NCI-H2227 (cell line): ENCODE measurements around the gene ZFP1.

Experiments used
- DNase-seq: peaks from one replicate; lab custom pipeline; 2025; ENCODE audit not compliant: unreplicated experiment; lab: John Stamatoyannopoulos, UW

ZFP1 gene

DNA sequence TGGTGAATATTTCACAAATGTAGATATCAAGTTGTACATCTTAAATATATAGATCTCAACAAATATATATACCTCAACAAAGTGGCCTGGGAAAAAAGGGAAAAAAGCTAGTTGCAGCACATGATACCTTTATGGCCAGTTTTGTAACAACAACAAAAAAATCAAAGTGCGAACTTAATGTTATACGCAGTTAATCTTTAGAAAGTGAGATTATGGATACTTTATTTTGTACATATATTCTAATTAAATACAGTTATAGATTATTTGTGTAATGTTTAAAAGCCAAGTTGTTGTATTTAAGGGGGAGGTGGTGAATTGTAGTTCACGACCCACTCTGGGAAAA, 385 bp upstream of the ZFP1 start:
- DNase-seq = no peak

DNA sequence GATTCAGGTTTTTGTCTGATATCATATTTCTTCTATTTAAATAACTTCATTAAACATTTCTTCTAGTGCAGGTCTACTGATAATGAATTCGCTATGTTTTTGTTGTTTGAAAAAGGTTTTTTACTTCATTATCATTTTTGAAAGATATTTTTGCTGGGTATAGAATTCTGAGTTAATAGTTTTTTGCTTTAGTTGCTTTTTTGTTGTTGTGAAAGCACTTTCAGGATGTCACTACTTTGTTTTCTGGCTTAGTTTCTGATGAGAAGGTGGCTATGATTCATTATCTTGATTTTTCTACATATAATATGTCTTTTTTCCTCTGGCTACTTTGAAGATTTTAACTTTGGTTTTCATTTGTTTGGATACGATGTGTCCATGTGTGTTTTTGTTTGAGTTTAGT, 3.5 kb downstream of the ZFP1 start:
- DNase-seq = no peak

DNA sequence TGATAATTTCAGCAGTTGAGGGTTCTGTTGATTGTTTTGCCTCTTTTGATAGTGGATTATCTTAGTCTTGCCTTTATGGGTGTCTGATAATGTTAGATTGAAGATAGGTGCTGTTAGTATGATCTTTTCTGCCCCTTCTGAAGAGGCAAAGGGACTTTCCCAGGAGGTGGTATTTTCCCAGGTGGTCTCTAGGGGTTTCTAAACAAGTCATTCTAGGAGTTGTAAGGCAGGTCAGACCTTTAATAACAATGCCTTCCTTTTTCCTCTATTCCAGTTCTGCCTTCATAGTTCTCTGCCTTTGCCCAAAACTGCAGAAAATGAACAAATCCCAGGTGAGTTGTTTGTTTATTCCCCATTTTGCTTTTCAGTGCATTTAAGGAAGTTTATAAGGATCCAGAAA, 4.3 kb downstream of the ZFP1 start:
- no peak for DNase-seq

DNA sequence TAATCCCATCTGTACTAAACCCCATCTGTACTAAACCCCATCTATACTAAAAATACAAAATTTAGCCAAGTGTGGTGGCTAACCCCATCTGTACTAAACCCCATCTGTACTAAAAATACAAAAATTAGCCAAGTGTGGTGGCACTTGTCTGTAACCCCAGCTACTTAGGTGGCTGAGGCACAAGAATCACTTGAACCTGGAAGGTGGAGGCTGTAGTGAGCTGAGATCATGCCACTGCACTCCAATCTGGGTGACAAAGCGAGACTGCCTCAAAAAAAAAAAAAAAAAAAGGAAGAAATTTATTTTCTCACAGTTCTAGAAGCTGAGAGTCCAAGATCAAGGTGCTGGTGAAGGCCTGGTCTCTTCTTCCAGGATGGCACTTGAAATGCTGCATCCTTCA, 12.1 kb downstream of the ZFP1 start:
- no peak for DNase-seq

DNA sequence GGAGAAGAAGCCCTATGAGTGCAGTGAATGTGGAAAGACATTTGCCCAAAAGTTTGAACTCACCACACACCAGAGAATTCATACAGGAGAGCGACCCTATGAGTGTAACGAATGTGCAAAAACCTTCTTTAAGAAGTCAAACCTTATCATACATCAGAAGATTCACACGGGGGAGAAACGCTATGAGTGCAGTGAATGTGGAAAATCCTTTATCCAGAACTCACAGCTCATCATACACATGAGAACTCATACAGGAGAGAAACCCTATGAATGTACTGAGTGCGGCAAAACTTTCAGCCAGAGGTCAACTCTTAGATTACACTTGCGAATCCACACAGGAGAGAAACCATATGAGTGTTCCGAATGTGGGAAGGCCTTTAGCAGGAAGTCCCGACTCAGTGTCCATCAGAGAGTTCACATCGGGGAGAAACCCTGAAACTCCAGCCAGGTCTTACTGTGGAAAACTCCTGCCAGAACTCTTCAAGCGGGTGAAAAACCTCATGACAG, 21.6 kb downstream of the ZFP1 start:
- DNase-seq = no peak

DNA sequence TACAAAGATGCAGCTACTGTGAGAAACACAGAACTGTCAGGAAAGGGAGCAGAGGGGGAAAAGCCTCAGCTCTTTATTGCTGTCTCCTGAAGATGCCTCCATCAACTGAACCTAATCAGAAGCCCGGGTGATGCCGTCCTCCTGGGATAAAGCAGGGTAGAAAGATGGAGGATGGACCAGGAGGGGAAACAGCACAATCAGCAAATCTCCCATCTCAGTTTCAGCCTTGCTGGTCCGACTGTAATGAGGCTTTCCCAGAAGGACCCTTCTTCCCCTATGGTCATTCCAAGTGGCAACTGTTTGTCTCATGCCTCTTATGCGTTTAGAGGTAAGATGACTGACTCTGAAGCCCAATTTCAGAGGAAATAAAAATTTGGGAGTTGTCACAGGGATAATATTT, 24.3 kb downstream of the ZFP1 start:
- DNase-seq = no peak

DNA sequence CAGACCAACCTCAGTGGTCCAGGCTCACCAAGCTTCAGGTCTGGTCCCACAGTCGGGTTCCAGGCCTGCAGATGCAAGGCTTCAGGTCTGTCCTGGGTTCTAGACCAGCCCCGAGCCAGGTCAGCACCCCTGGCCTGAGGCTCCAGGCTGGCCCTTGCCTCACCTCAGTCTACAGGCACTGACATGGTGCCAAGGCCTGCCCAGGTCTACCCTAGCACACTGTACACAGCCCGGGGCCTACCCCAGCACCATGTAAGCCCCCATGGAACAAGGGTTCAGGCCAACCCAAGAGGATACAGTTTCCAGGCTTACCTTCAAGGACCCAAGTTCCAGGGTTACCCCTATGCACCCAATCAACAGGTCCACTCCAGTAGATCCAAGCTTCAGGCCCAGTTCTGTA, 26.8 kb downstream of the ZFP1 start:
- DNase-seq = no peak

DNA sequence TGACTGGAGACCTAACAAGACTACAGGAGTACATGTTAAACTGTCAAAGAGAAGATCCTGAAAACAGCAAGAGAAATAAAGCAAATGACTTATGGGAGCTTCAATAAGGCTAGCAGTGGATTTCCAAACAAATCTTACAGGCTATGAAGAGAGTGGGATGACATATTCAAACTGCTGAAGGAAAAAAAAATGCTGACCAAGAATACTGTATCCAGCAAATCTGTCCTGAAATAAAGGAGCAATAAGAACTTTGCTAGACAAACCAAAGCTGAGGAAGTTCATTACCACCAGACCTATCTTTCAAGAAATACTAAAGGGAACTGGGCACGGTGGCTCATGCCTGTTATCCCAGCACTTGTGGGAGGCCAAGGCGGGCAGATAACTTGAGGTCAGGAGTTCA, 28.6 kb downstream of the ZFP1 start:
- no peak for DNase-seq

DNA sequence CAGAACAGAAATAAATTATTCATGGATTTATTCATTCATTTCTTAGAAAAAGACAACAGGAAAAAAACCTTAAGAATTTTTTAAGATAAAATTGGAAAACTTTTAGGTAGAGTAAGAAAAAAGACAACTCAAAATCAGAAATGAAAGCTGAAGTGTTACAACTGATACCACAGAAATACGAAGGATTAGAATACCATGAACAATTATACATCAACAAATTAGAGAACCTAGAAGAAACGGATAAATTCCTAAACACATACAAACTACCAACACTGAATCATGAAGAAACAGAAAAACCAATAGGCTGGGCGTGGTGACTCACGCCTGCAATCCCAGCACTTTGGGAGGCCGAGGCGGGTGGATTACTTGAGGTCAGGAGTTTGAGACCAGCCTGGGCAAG, 30.9 kb downstream of the ZFP1 start:
- DNase-seq = no peak

DNA sequence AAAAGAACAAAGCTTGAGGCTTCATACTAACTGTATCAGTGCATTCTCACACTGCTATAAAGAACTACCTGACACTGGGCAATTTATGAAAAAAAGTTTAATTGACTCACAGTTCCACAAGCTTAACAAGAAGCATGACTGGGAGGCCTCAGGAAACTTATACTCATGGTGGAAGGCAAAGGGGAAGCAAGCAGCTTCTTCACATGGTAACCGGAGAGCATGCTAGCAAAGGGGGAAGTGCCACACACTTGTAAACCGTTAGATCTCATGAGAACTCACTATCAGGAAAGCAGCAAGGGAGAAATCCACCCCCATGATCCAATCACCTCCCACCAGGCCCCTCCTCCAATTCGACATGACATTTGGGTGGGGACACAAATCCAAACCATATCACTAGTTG, 33.3 kb downstream of the ZFP1 start:
- DNase-seq = no peak

DNA sequence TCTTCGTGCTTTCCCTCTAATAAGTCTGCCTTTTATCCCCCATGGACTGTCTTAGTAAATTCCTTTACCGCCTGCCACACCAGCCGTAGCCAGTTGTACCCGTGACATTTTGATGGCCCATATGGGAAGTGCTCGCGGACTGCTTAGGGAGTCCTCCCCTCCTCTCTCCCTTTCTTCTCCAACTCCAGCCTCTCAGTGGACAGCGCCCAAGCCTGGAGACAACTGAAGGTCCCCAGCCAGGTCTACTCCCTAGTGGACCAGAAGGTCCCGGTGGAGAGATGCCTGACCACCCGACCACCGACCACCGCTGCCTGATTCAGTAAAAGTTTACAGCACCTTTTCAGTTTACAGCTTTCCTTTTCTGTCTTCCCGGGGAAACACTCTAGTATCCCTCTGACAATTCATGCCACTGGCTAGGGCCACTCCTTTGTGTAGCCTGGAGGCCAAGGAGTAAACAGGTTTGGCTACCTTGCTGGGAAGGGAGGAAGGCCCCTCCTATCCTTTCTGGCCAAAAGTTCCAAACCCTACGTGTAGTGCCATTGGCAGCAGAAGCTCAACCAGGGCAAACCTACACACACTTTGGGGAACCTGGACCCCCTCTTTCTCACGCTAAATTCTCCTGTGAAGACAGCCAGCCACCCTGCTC, 40.6 kb downstream of the ZFP1 start:
- no peak for DNase-seq

DNA sequence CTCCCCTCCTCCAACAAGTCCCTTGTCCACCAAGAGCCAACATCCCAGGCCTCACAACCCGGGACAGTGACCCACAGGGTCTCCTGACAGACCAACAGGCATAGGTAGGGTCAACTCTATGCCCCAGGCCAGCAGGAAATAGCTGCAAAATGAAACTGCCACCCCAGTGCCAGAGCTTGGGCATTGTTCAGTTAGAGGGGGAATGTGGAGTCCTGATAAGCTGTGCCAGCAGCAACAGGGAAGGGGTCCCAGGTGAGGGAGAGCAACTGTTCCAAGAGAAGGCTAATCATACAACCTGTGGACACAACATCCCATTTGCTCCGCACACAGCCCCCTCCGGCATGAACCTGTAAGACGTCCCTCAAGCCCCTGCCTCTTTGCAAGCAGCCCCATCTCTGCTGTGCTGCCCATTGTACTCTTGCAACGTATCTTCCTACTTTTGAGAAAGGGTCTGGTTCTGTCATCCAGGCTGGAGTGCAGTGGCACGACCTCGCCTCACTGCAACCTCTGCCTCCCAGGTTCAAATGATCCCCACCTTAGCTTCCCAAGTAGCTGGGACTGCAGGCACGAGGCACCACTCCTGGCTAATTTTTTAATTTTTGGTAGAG, 41.4 kb downstream of the ZFP1 start:
- DNase-seq = no peak

DNA sequence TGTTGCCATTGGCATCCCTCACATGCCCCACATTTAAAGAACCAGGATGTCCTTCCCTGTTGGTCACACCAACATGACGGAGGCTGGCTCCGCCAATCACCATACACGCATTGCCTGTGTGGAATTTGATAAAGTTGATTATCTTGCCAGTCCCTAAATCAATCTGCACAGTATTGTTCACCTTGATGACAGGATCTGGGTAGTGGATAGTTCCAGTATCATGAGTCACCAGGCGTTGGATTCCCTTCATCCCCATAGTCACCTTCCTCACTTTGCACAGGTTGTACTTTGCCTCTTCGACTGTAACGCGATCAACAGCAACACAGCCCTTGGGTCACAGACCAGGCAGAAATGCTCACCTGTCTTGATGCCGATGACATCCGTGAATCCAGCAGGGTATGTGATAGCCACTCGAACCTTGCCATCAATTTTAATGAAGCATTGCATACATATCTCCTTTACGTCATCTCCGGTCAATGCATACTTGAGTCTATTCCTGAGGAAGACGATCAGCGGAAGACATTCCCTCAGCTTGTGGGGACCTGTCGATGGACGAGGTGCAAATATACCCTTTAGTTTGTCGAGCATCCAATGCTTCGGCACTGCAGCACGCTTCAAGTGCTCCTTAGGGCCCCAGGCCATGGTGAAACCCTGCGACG, 44.4 kb downstream of the ZFP1 start:
- no peak for DNase-seq

DNA sequence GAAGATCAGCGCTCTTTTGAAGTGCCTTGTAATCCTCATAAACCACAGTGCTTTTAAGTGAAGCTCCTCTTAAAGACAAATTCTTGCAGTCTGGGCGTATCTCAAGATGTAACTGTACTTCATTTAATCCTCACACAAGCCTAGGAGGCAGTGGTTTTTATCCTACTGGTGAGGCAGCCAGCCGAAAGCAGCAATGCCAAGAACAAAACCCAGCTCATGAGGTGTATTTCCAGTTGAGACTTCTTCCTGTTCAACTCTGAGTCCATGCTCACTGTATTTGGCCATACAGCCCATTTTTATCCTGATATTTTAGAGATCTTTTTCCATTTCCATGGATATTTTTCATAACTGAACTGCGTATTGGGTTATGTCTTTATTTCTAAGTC, 44.9 kb downstream of the ZFP1 start:
- DNase-seq = no peak

DNA sequence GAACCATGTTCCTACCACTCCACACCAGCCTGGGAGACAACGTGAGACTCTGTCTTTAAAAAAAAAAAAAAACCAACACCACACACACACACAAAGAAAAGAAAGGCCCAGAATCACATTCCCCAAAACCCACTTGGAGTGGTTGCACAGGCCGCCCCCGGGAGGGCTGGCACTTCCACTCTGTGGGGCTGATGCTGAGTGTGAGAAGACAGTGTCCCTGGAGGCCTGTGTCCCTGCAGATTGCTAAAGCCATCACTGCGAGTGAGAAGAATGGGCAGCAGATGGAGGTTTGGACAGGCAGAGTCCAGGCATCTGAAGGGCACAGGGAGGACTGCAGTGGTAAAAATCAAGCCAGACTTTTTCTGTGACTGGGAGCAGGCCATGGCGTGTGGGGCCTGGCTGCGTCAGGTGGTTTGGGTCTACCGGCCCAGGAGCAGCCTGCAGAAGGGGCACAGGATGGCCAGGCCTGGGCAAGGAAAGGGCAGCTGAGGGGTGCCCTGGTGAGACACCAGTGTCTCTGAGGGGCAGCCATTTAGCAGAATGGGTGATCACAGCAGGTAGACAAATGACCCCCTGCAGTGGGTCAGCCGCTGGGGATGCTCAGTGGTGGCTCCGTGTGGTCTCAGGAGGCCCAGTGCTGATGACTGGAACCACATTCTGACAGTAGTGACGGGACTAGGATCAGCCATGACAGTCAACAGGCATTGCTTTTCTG, 45.6 kb downstream of the ZFP1 start:
- no peak for DNase-seq

DNA sequence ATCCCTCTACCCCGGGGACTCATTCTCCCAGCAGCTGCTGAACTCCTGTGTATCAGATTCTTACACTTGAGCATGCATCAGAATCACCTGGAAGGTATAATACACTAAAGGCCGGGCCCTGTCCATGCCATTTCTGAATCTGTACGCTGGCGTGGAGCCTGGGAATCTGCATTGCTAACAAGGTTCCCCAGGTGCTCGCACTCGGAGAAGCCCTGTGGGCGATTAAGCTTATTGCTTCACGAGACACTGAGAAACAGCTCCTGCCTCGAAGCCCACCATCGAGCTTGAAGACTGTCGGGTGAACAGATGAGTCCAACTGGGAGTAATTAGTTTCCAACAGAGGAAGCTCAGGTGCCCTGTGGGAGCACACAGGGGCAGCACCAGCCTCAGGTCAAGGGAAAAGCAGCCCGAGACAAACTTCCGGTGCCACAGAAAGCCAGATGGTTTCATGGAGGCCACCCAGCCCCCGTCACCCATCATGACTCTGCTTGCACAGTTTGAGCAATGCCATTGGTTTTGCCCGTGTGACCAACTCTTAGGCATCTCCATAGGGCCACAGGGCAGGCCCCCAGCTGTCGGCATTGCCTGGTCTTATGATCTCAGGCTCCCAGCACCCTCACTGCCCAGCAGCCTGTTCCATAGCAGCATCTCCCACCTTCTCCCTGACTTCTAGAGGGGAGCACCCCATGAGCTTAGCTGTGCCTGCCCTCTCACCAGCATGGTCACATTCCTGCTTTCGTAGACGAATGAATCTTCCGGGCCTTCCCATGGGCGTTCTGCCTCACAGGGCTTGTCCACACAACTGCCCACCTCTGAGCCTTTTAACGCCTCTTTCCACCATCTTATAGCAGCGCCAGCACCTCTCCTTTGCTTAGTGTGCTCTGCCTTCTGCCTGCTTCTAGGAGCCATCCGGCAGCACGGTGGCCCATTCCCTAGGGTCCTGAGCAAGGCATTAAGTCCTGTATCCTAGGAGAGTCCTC, 47.8 kb downstream of the ZFP1 start:
- DNase-seq = no peak

DNA sequence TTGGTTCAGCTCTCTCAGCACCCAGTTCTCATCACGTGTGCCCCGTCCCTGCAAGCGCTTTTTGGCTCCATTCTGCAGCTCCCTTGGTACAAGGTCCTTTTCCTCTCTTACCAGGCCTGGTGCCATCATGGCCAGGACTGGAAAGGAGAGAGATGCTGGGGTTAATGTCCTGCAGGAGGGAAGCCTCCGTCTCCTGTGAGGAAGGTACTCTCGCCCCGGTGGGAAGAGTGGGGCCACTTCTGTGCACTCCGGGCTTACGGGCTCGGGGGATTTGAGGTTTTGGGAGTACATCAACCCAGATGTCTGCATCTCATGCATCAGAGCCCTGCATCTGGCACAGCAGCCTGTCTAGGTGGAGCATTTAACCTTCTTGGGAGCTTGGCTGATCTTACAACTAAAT, 48.5 kb downstream of the ZFP1 start:
- no peak for DNase-seq

DNA sequence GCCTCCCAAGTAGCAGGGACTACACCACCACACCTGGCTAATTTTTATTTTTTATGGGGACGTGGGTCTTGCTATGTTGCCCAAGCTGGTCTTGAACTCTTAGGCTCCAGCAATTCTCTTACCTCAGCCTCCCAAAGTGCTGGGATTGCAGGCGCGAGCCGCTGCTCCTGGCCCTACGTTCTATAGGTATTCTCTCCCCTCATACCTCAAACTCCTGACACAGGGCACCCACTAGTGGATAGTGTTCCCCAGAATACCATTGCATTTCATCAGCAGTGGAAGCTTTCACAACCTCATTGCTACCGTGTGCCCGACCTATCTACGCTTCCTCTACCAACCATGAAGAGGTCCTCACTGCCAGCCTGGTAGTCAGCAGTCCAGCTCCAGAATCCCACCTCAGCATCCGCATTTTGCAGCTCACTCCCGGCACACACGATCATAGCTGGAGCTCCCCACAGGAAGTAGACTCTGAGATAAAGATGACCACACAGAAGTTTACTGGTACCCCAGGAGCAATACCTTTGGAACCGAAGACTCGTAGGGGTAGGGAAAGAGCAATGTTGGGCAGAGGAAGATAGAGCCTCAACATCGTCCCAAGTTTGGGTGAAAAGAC, 49.3 kb downstream of the ZFP1 start:
- no peak for DNase-seq

DNA sequence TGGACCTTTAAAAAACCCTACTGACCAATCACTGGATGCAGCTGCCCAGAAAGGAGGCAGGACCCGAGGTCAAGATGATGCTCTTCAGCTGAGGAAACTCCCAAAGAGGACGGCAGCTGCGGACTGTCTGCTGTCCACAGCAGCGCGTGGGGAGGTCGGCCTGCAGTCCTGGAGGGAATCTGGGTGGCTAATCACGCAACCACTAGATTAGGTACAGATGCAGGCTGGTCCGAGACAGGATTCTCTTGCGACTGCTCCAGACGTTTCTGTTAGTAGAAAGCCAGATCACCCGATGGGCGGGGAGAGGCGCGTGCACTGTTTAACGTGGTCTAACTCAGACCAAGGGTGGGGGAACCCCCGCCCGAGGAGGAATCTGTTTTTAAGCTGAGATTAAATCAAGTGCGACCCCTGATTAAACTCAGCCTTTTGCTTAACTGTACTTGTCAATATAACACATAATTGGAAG, 49.8 kb downstream of the ZFP1 start:
- no peak for DNase-seq

DNA sequence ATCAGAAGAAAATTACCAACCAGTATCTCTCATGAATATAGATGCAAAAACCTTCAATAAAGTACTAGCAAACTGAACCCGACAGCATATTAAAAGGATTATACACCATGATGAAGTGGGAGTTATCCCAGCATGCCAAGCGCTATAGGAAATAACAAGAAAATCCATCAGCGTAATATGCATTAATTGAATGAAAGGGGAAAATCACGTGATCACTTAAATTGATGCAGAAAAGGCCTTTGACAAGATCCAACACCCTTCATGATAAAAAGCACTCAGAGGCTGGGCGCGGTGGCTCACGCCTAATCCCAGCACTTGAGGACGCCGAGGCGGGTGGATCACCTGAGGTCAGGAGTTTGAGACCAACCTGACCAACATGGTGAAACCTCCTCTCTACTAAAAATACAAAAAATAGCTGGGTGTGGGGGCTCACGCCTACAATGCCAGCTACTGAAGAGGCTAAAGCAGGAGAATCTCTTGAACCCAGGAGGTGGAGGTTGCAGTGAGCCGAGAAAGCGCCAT, 53.8 kb downstream of the ZFP1 start:
- DNase-seq = no peak
